GM23248 (cell line): ENCODE results near the gene TAF11L14. TPM values are rescaled to one million over a fixed set of nuclear protein-coding genes. Genes with fewer than 3 reads are reported as not detected.

Source experiments
- DNase-seq: peaks from one replicate; pipeline ENCODE4 v3.0.0-alpha.2; 2015
- H2AFZ ChIP-seq: fragments of 200-600 bp; sonication (generic); 2 replicates; pipeline ENCODE4 v1.6.1; 2016; ENCODE audit warnings: antibody characterized with exemption
- H3F3A ChIP-seq: fragments of 200-600 bp; sonication (generic); 2 replicates; pipeline ENCODE4 v1.6.1; 2016; ENCODE audit warnings: mild to moderate bottlenecking, antibody characterized with exemption, mixed run types; ENCODE audit not compliant: insufficient read depth
- H3K27ac ChIP-seq: fragments of 200-600 bp; sonication (generic); 2 replicates; pipeline ENCODE4 v1.5.1; 2016; ENCODE audit warnings: mild to moderate bottlenecking
- H3K27me3 ChIP-seq: fragments of 200-600 bp; sonication (generic); replicated peaks from 2 replicates; pipeline ENCODE4 v1.6.1; 2016; ENCODE audit warnings: mild to moderate bottlenecking; ENCODE audit not compliant: insufficient read depth
- H3K36me3 ChIP-seq: fragments of 200-600 bp; sonication (generic); 2 replicates; pipeline ENCODE4 v1.6.1; 2016; ENCODE audit warnings: low read depth, mild to moderate bottlenecking
- H3K4me1 ChIP-seq: fragments of 200-600 bp; sonication (generic); 2 replicates; pipeline ENCODE4 v1.6.1; 2016; ENCODE audit warnings: mild to moderate bottlenecking; ENCODE audit not compliant: insufficient read depth
- H3K4me2 ChIP-seq: fragments of 200-600 bp; sonication (generic); one replicate; pipeline ENCODE4 v1.6.1; 2016; ENCODE audit warnings: mild to moderate bottlenecking; ENCODE audit not compliant: unreplicated experiment
- H3K4me3 ChIP-seq: fragments of 200-600 bp; sonication (generic); 2 replicates; pipeline ENCODE4 v1.5.1; 2016; ENCODE audit warnings: mild to moderate bottlenecking
- H3K79me2 ChIP-seq: fragments of 200-600 bp; sonication (generic); 2 replicates; pipeline ENCODE4 v1.6.1; 2016; ENCODE audit warnings: mild to moderate bottlenecking; ENCODE audit not compliant: insufficient read depth
- H3K9ac ChIP-seq: fragments of 200-600 bp; sonication (generic); 2 replicates; pipeline ENCODE4 v1.6.1; 2016; ENCODE audit warnings: mild to moderate bottlenecking
- H3K9me2 ChIP-seq: fragments of 200-600 bp; sonication (generic); 2 replicates; pipeline ENCODE4 v1.6.1; 2016; ENCODE audit warnings: mixed run types, mild to moderate bottlenecking, moderate library complexity; ENCODE audit not compliant: insufficient read depth
- H3K9me3 ChIP-seq: fragments of 200-600 bp; sonication (generic); one replicate; pipeline ENCODE4 v1.6.1; 2017; ENCODE audit warnings: low read depth
- H4K20me1 ChIP-seq: fragments of 200-600 bp; sonication (generic); 2 replicates; pipeline ENCODE4 v1.6.0; 2016; ENCODE audit not compliant: insufficient read depth
- EZH2 ChIP-seq: fragments of 200-600 bp; sonication (generic); IDR thresholded peaks from 2 replicates; pipeline ENCODE4 v1.6.1; 2018; ENCODE audit warnings: antibody characterized with exemption, mild to moderate bottlenecking; ENCODE audit not compliant: insufficient read depth, poor library complexity, severe bottlenecking
- EZH2phosphoT487 ChIP-seq: fragments of 200-600 bp; sonication (generic); IDR thresholded peaks from 2 replicates; pipeline ENCODE4 v1.6.1; 2018; ENCODE audit warnings: antibody characterized with exemption, moderate library complexity, mild to moderate bottlenecking, low read depth; ENCODE audit not compliant: insufficient read depth
- WGBS, 2 experiments: methylation state at CpG; one replicate each; pipeline ENCODE4 v1.1.6; 2015 to 2017; ENCODE audit warnings: low lambda C conversion rate in 2 of 2, low coverage in 1 of 2; ENCODE audit errors: missing lambda C conversion rate in 2 of 2; 5-methylcytosine and 5-hydroxymethylcytosine counted together
- in situ Hi-C: fragments of 300-500 bp; cut with MboI; formaldehyde crosslinking; loops from 2 replicates; pipeline ENCODE4 v1.15.0; 2020
- polyA plus RNA-seq: library from polyadenylated mRNA; unstranded; fragments of >200 nt; fragmentation: Nextera tagmentation; extraction: Ambion mirVana; gene quantifications from 2 replicates; pipeline ENCODE4 v1.2.1, GENCODE V29; 2016
- total RNA-seq: library from RNA; depleted of rRNA; stranded (reverse); fragments of >200 nt; shearing (Covaris generic); gene quantifications from 2 replicates; pipeline ENCODE4 v1.2.3, GENCODE V29; 2014

The TAF11L14 gene
- total and polyA plus RNA-seq, 2 experiments from 2014 or later = not detected

- WGBS, 2 experiments = 16 to 25% methylated on average over 4 to 6 of the region's 6 CpGs
These were observed 21.7 kb downstream of the TAF11L14 start for GRCh38 chr5:17655921-17656320.

GRCh38 chr5:17663182-17663581, 28.9 kb downstream of the TAF11L14 start:
- Histone ChIP-seq H3K9me2 (no peaks in the 10 kb centered on the region), H2AFZ (no peak overlapping the region), H3K4me1 (no peaks in the 10 kb centered on the region), H3K36me3 (no peaks in the 10 kb centered on the region), H3K9me3 (no peaks in the 10 kb centered on the region), H3K4me2 (no peak overlapping the region), H3K27ac (no peak overlapping the region), H3K4me3 (no peak overlapping the region), H3F3A (no peaks in the 10 kb centered on the region), H3K9ac (no peak overlapping the region), H3K27me3 (no peaks in the 10 kb centered on the region), H3K79me2 (no peaks in the 10 kb centered on the region), H4K20me1 (no peaks in the 10 kb centered on the region)
- WGBS, 2 experiments = 5 to 10% methylated on average over 8 of the region's 8 CpGs
- TF ChIP-seq EZH2phosphoT487 (no peak), EZH2 (no peak)
- in situ Hi-C loops = no loop called here
- DNase-seq = no peak

More at GRCh38 chr5:17655921-17656320, 21.7 kb downstream of the TAF11L14 start:
- Histone ChIP-seq H3K4me2 (no peak overlapping the region), H3K9me3 (no peaks in the 10 kb centered on the region), H3K36me3 (no peaks in the 10 kb centered on the region), H3K27me3 (no peaks in the 10 kb centered on the region), H4K20me1 (no peaks in the 10 kb centered on the region), H3K4me1 (no peaks in the 10 kb centered on the region), H3K4me3 (no peak overlapping the region), H3K27ac (no peak overlapping the region), H3K9ac (no peak overlapping the region), H2AFZ (no peak overlapping the region), H3K9me2 (no peaks in the 10 kb centered on the region), H3F3A (no peaks in the 10 kb centered on the region), H3K79me2 (no peaks in the 10 kb centered on the region)
- TF ChIP-seq EZH2 (no peak), EZH2phosphoT487 (no peak)
- in situ Hi-C loops = no loop called here
- no peak for DNase-seq

- Histone ChIP-seq H3F3A (no peaks in the 10 kb centered on the region), H3K4me3 (no peak overlapping the region), H2AFZ (no peak overlapping the region), H4K20me1 (no peaks in the 10 kb centered on the region), H3K27ac (no peak overlapping the region), H3K9me3 (no peaks in the 10 kb centered on the region), H3K9me2 (no peaks in the 10 kb centered on the region), H3K9ac (no peak overlapping the region), H3K4me1 (no peaks in the 10 kb centered on the region), H3K4me2 (no peak overlapping the region), H3K79me2 (no peaks in the 10 kb centered on the region), H3K27me3 (no peaks in the 10 kb centered on the region), H3K36me3 (no peaks in the 10 kb centered on the region)
- in situ Hi-C loops = no loop called here
- TF ChIP-seq EZH2phosphoT487 = no peak
- TF ChIP-seq EZH2 = no peak
- 54 to 69% methylated on average over 2 of the region's 2 CpGs for WGBS, 2 experiments
- no peak for DNase-seq
These were observed 31.6 kb downstream of the TAF11L14 start for GRCh38 chr5:17665836-17666235.

GRCh38 chr5:17666726-17667235, 32.5 kb downstream of the TAF11L14 start:
- in situ Hi-C loops = no loop called here
- Histone ChIP-seq H3K79me2 (no peaks in the 10 kb centered on the region), H3K27ac (no peak overlapping the region), H3K4me1 (no peaks in the 10 kb centered on the region), H4K20me1 (no peaks in the 10 kb centered on the region), H3K9me2 (no peaks in the 10 kb centered on the region), H3K4me2 (no peak overlapping the region), H3K9ac (no peak overlapping the region), H3K4me3 (no peak overlapping the region), H2AFZ (no peak overlapping the region), H3F3A (no peaks in the 10 kb centered on the region), H3K9me3 (no peaks in the 10 kb centered on the region), H3K36me3 (no peaks in the 10 kb centered on the region), H3K27me3 (no peaks in the 10 kb centered on the region)
- TF ChIP-seq EZH2phosphoT487 (no peak), EZH2 (no peak)
- 40 to 46% methylated on average over 3 of the region's 3 CpGs for WGBS, 2 experiments
- DNase-seq = no peak

- Histone ChIP-seq H3K36me3 (no peaks in the 10 kb centered on the region), H3K9me3 (no peaks in the 10 kb centered on the region), H3K4me3 (no peak overlapping the region), H3K27me3 (no peaks in the 10 kb centered on the region), H3K4me1 (no peaks in the 10 kb centered on the region), H3K4me2 (no peak overlapping the region), H3K9me2 (no peaks in the 10 kb centered on the region), H3K79me2 (no peaks in the 10 kb centered on the region), H3K9ac (no peak overlapping the region), H4K20me1 (no peaks in the 10 kb centered on the region), H2AFZ (no peak overlapping the region), H3K27ac (no peak overlapping the region), H3F3A (no peaks in the 10 kb centered on the region)
- no peak for DNase-seq
- WGBS, 2 experiments = 73 to 75% methylated on average over 14 of the region's 14 CpGs
- TF ChIP-seq EZH2phosphoT487 = no peak
- in situ Hi-C loops = no loop called here
These were observed 36.1 kb downstream of the TAF11L14 start for GRCh38 chr5:17670353-17670752.
